Liver (tissue), 9 donors: ENCODE data around the gene SH3PXD2A. TPM values are rescaled to one million over a fixed set of nuclear protein-coding genes. Genes with fewer than 3 reads are reported as not detected.
"Not testable (repeated sequence)": the region's sequence is repeated elsewhere in the genome, so short reads cannot be mapped to it uniquely, and the experiment has no call there.

ENCODE experiments used
- DNase-seq: peaks from one replicate; pipeline ENCODE4 v3.0.0-alpha.2; 2017; ENCODE audit warnings: low spot score
- H3K27ac ChIP-seq, 2 donors: one replicate each; pipeline ENCODE4 v1.7.0; 2013; ENCODE audit warnings: inconsistent platforms in 2 of 2, low read length in 2 of 2, control low read depth in 1 of 2, low read depth in 1 of 2, mild to moderate bottlenecking in 1 of 2
- H3K27me3 ChIP-seq, 4 donors: one replicate each; pipeline versions ENCODE4 v1.6.1 to v1.7.0; 2013; ENCODE audit warnings: low read length in 3 of 4, inconsistent platforms in 1 of 4, mild to moderate bottlenecking in 1 of 4, moderate library complexity in 1 of 4; ENCODE audit not compliant: control insufficient read depth in 4 of 4, insufficient read depth in 4 of 4
- H3K36me3 ChIP-seq, 4 donors: one replicate each; pipeline versions ENCODE4 v1.6.1 to v1.7.0; 2013; ENCODE audit warnings: low read length in 3 of 4, mild to moderate bottlenecking in 3 of 4, low read depth in 1 of 4, moderate library complexity in 1 of 4; ENCODE audit not compliant: control insufficient read depth in 4 of 4, insufficient read depth in 3 of 4
- H3K4me1 ChIP-seq, 4 donors: one replicate each; pipeline versions ENCODE4 v1.6.1 to v1.7.0; 2013; ENCODE audit warnings: low read length in 3 of 4, mild to moderate bottlenecking in 3 of 4, moderate library complexity in 1 of 4; ENCODE audit not compliant: control insufficient read depth in 4 of 4, insufficient read depth in 4 of 4
- H3K4me3 ChIP-seq, 3 donors: one replicate each; pipeline versions ENCODE4 v1.6.1 to v1.7.0; 2013; ENCODE audit warnings: low read length in 3 of 3, control low read depth in 1 of 3, low read depth in 1 of 3, mild to moderate bottlenecking in 1 of 3
- H3K9ac ChIP-seq, 2 donors: one replicate each; pipeline ENCODE4 v1.7.0; 2013; ENCODE audit warnings: low read length in 2 of 2, mild to moderate bottlenecking in 2 of 2, moderate library complexity in 2 of 2, control low read depth in 1 of 2, low read depth in 1 of 2
- H3K9me3 ChIP-seq, 4 donors: one replicate each; pipeline versions ENCODE4 v1.6.1 to v1.7.0; 2013; ENCODE audit warnings: low read length in 3 of 4; ENCODE audit not compliant: control insufficient read depth in 4 of 4
- ATF3 ChIP-seq: IDR thresholded peaks from 2 replicates; pipeline ENCODE4 v1.6.1; 2016; ENCODE audit warnings: antibody characterized with exemption
- CTCF ChIP-seq: fragments of 150-350 bp; IDR thresholded peaks from 2 replicates; pipeline ENCODE4 v1.5.1; 2017; ENCODE audit warnings: improper control_type of control experiment, low read depth, low read length; ENCODE audit not compliant: missing input control
- EGR1 ChIP-seq, 2 donors: IDR thresholded peaks; 2 replicates each; pipeline ENCODE4 v1.6.1; 2016 to 2018; ENCODE audit warnings: antibody characterized with exemption in 2 of 2, low read depth in 2 of 2
- FOXA1 ChIP-seq: IDR thresholded peaks from 2 replicates; pipeline ENCODE4 v1.6.1; 2016; ENCODE audit warnings: antibody characterized with exemption
- FOXA2 ChIP-seq: IDR thresholded peaks from 2 replicates; pipeline ENCODE4 v1.6.1; 2016; ENCODE audit warnings: antibody characterized with exemption
- GABPA ChIP-seq, 2 donors: IDR thresholded peaks in 1 of 2; conservative IDR thresholded peaks in 1 of 2; 2 replicates each; pipeline ENCODE4 v1.6.1; 2016; ENCODE audit warnings: antibody characterized with exemption in 2 of 2, mild to moderate bottlenecking in 1 of 2, moderate library complexity in 1 of 2
- HNF4A ChIP-seq, 2 donors: conservative IDR thresholded peaks; 2 replicates each; pipeline ENCODE4 v1.6.1; 2016; ENCODE audit warnings: antibody characterized with exemption in 2 of 2, mild to moderate bottlenecking in 2 of 2
- HNF4G ChIP-seq: IDR thresholded peaks from 2 replicates; pipeline ENCODE4 v1.6.1; 2016; ENCODE audit warnings: antibody characterized with exemption
- JUND ChIP-seq, 2 donors: IDR thresholded peaks; 2 replicates each; pipeline ENCODE4 v1.6.1; 2016; ENCODE audit warnings: antibody characterized with exemption in 2 of 2
- MAX ChIP-seq: IDR thresholded peaks from 2 replicates; pipeline ENCODE4 v1.6.1; 2016; ENCODE audit warnings: antibody characterized with exemption
- NR2F2 ChIP-seq: IDR thresholded peaks from 2 replicates; pipeline ENCODE4 v1.6.1; 2016; ENCODE audit warnings: antibody characterized with exemption
- RAD21 ChIP-seq, 2 donors: IDR thresholded peaks; 2 replicates each; pipeline ENCODE4 v1.6.1; 2016; ENCODE audit warnings: antibody characterized with exemption in 2 of 2, mild to moderate bottlenecking in 2 of 2
- REST ChIP-seq: IDR thresholded peaks from 2 replicates; pipeline ENCODE4 v1.6.1; 2016; ENCODE audit warnings: antibody characterized with exemption, mild to moderate bottlenecking
- RXRA ChIP-seq, 2 donors: IDR thresholded peaks; 2 replicates each; pipeline ENCODE4 v1.6.1; 2017 to 2018; ENCODE audit warnings: antibody characterized with exemption in 2 of 2, mild to moderate bottlenecking in 1 of 2
- SP1 ChIP-seq: IDR thresholded peaks from 2 replicates; pipeline ENCODE4 v1.6.1; 2018; ENCODE audit warnings: antibody characterized with exemption, mild to moderate bottlenecking
- TAF1 ChIP-seq: conservative IDR thresholded peaks from 2 replicates; pipeline ENCODE4 v1.6.1; 2016; ENCODE audit warnings: antibody characterized with exemption, mild to moderate bottlenecking
- YY1 ChIP-seq: IDR thresholded peaks from 2 replicates; pipeline ENCODE4 v1.6.1; 2016; ENCODE audit warnings: antibody characterized with exemption, mild to moderate bottlenecking
- ZBTB33 ChIP-seq: IDR thresholded peaks from 2 replicates; pipeline ENCODE4 v1.6.1; 2016; ENCODE audit warnings: antibody characterized with exemption
- WGBS: extraction: QIAGEN DNeasy Blood & Tissue Kit; methylation state at CpG from one replicate; pipeline ENCODE4 v1.1.7; 2013; 5-methylcytosine and 5-hydroxymethylcytosine counted together
- polyA plus RNA-seq, 2 donors: library from polyadenylated mRNA; stranded (reverse) in 1 of 2; unstranded in 1 of 2; fragments of 200-250 nt in 1 of 2; fragments of >200 nt in 1 of 2; fragmentation: Nextera tagmentation in 1 of 2; extraction: Ambion mirVana in 1 of 2; gene quantifications; one replicate each; pipeline versions ENCODE4 v1.2.1 to v1.2.3, GENCODE V29; 2013 to 2015
- total RNA-seq, 2 donors: library from RNA; depleted of rRNA; stranded (reverse); fragments of >200 nt; gene quantifications; one replicate each; pipeline ENCODE4 v1.2.3, GENCODE V29; 2014
- donor health status: healthy.
- donor health status: healthy.
- donor health status: healthy.
- donor health status: healthy.
- donor health status: healthy.

The SH3PXD2A gene
- total and polyA plus RNA-seq, 4 donors: 0.82 to 5.5 (median 3.9) TPM

GRCh38 chr10:103761075-103761920, 94.1 kb downstream of the SH3PXD2A start:
- WGBS: 85% methylated on average over 7 of the region's 7 CpGs
- TF ChIP-seq MAX (no peak), NR2F2 (no peak), YY1 (no peak), ZBTB33 (no peak), TAF1 (no peak), RXRA (IDR thresholded peaks at IDR 0.05) (no peak), FOXA1 (no peak), GABPA (IDR thresholded peaks at IDR 0.05 in 1 of 2, conservative IDR thresholded peaks at IDR 0.05 in 1 of 2) (no peak), REST (no peak), JUND (IDR thresholded peaks at IDR 0.05) (no peak), FOXA2 (no peak), HNF4A (conservative IDR thresholded peaks at IDR 0.05) (no peak), EGR1 (IDR thresholded peaks at IDR 0.05; ENCODE audit: low read depth in 2 of 2) (no peak), CTCF (no peak), HNF4G (no peak), ATF3 (no peak), SP1 (no peak), RAD21 (IDR thresholded peaks at IDR 0.05) (no peak)
- Histone ChIP-seq H3K4me1 (peaks cover 0 to 19% (median 8%) of the 10 kb centered on the region in 4 donors), H3K27me3 (no peaks in the 10 kb centered on the region), H3K9me3 (no peaks in the 10 kb centered on the region), H3K9ac (no peak overlapping the region), H3K27ac (no peak overlapping the region), H3K4me3 (no peak overlapping the region), H3K36me3 (no peaks in the 10 kb centered on the region)
- DNase-seq: no peak

GRCh38 chr10:103760233-103760632, 95.1 kb downstream of the SH3PXD2A start:
- H3K36me3 ChIP-seq, H3K9me3 ChIP-seq, H3K27ac ChIP-seq, DNase-seq, H3K27me3 ChIP-seq, H3K4me3 ChIP-seq, H3K9ac ChIP-seq: not testable (repeated sequence)
- 97% methylated on average over 3 of the region's 3 CpGs for WGBS
- peaks cover 0 to 19% (median 8%) of the 10 kb centered on the region in 4 donors for H3K4me1 ChIP-seq
